HL-60 (cell line): ENCODE results near the gene MYEOV.

Experiments used
- REST ChIP-seq: IDR thresholded peaks from 2 replicates; pipeline ENCODE4 v1.6.1; 2012; ENCODE audit warnings: low read depth; ENCODE audit not compliant: insufficient replicate concordance
- TF ChIP-seq, protein P1 (sequence below): IDR thresholded peaks from one replicate; pipeline ENCODE4 v1.5.1; 2011; ENCODE audit warnings: low read length, control low read depth, inconsistent platforms; ENCODE audit not compliant: insufficient read depth

DNA sequence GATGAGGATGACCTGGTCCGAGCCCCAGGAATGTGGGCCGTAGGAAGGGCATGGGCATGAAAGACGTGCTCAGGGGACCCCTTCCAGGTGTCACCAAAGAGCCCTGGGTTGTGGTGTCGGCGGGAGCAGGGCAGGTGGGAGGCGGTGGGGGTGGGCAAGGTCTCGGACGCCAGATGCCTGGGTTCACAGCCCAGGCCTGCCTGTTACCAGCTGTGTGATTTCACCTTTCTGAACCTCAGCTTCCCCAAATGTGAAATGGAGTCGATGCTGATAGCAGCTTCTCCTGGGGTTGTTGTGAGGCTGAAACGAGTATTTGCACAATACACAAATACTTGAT is 42.9 kb upstream of the MYEOV start:
- TF ChIP-seq, protein P1, sequence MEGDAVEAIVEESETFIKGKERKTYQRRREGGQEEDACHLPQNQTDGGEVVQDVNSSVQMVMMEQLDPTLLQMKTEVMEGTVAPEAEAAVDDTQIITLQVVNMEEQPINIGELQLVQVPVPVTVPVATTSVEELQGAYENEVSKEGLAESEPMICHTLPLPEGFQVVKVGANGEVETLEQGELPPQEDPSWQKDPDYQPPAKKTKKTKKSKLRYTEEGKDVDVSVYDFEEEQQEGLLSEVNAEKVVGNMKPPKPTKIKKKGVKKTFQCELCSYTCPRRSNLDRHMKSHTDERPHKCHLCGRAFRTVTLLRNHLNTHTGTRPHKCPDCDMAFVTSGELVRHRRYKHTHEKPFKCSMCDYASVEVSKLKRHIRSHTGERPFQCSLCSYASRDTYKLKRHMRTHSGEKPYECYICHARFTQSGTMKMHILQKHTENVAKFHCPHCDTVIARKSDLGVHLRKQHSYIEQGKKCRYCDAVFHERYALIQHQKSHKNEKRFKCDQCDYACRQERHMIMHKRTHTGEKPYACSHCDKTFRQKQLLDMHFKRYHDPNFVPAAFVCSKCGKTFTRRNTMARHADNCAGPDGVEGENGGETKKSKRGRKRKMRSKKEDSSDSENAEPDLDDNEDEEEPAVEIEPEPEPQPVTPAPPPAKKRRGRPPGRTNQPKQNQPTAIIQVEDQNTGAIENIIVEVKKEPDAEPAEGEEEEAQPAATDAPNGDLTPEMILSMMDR: no peak
- TF ChIP-seq REST: no peak
